Stimulated activated CD8-positive, alpha-beta memory T cell treated with anti-CD3 and anti-CD28 coated beads, Interleukin-12 subunit alpha, Interleukin-12 subunit beta, amount 100 ng/mL, for 24 hours (primary cell): ENCODE data around the gene GNAT2.
"Not testable (repeated sequence)": the region's sequence is repeated elsewhere in the genome, so short reads cannot be mapped to it uniquely, and the experiment has no call there.

Experiments
- DNase-seq: peaks from one replicate; pipeline ENCODE4 v3.0.0-alpha.2; 2020; ENCODE audit errors: extremely low read depth

The GNAT2 gene

DNA sequence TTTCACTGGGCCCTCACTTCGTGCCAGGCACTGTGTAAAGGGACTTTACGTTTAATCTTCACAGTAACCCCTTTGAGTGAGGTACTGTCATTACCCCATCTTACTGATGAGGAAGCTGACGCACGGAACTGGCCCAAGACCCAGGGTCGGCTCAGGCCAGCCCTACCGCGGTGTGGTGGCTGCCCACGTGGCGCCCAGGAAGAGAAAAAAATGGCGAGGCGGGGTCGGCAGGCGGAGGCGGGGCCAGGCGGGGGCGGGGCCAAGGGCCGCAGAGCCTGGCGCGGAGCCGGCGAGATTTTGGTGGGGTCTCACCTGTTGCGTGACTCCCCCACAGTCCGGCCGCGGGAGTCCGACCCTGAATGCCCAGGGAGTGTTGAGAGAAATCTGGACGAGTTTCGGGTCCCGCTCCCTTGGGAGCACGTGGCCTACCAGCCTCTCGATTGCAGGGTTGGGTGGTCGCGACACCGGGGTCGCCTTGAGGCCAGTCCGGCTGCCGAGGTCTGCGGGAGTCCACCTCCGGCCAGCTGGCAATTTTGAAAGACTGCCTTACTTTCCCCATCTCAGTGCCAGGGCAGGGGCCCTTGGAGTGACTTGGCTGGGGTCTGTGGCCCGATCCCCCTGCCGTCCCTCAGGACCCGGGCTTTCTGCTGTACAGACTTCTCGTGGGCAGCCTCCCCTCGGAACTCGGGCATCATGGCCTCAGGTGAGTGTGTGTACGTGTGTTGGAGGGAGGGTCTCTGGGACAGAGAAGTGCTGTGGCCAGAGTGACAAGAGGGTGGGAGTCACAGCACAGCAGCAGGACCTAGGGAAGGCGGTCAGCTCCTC is at the start of gene GNAT2, which contains the start of gene AMPD2:
Gene GNAT2, minus strand, starts transcription at position 41 of the 825 bp plus-strand sequence. CDS start 6,746 bp downstream, outside the sequence.
Gene AMPD2, plus strand, starts transcription at position 262 of the 825 bp plus-strand sequence. CDS start 1,339 bp downstream, outside the sequence.
- DNase-seq: peak; percentile 43

DNA sequence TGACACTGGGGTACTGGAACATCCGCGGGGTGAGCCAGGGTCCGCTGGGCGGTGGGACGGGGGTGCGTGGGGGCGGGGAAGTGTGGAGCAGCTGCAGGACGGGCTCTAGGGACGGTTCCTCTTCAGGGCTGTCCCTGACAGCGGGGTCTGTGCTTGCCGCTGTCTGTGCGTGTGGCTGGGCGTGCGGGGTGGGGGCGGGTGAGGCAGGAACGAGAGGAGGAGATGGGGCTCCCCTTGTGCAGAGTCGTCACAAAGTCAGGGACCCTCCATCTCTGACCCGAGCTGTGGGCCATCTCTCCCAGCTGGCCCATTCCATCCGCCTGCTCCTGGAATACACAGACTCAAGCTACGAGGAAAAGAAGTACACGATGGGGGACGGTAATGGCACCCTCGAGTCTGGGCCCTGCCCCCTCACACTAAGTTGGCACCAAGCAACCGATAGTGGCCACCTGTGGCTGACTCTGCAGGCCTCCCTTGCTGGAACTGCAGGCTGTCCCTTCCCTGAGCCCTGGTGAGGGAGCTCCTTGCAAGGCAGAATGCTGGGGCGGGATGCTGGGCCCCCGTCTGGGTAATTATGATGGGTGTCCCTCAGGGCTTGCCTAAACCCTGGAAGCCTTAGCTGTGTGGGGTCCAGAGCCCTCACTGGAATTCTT is 48.8 kb upstream of the GNAT2 start:
- DNase-seq: no peak

DNA sequence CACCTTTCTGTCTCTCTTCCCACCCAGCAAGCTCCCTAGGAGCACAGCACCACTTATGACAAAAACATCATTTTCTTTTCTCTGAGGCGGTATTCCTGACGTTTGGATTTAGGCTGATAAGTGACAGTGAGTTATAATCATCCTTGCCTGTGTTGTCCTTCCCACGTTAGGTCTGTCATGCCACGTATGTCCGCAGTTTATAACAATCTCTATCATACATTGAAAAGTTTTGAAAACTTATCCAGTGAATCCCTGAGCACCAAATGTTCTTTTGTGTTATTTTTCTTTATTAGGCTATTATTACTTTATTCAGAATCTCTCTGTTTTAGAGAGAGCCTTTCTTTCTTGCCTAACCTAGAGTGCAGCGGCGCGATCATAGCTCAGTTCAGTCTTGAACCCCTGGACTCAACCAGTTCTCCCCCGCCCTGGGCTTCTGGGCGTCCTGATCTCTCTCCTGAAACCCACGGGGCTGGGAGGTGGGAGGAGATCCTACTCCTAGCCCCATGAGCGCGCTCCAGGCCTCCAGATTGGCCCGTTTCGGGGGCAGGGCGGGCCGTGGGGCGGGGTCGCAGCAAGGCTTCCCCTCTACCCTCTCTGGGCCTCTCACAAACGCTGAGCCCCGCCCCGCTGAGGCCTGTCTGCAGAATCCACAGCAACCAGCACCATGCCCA is 48.2 kb upstream of the GNAT2 start, which contains the start of gene GSTM2:
Gene GSTM2, plus strand, starts transcription at position 606 of the 671 bp plus-strand sequence. Its CDS starts 59 bp downstream, at position 665.
- DNase-seq: peak; percentile 41

DNA sequence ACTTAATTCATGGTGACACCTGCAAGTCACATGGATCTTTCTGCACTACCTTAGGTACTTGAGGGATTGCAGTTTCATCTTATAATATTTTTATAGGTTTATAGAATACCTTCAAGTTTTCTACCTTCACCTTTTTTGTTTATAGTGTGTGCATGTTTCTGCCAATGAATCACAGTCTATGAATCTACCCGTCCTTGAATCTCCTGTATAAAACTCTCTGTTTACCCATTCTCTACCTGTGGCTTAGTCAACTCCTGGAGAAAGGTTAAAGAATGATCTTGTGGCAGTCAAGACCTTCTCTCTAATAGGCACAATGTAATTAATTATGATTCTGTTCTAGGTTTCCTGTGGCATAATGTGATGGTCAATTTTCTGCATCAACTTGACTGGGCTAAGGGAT is 45.3 kb upstream of the GNAT2 start:
- no peak for DNase-seq

DNA sequence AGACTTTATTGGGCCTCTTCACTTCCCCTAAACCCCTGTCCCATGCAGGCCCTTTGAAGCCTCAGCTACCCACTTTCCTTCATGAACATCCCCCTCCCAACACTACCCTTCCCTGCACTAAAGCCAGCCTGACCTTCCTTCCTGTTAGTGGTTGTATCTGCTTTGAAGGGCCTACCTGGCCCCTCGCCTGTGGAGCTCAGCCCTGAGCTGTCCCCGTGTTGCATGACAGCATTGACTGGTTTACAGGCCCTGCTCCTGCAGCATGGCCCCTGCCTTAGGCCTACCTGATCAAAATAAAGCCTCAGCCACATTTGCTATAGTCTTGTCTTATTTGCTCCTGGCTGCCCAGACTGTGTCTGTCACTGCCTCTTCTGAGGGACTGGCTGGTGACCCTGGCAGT is 42.0 kb upstream of the GNAT2 start:
- no peak for DNase-seq

DNA sequence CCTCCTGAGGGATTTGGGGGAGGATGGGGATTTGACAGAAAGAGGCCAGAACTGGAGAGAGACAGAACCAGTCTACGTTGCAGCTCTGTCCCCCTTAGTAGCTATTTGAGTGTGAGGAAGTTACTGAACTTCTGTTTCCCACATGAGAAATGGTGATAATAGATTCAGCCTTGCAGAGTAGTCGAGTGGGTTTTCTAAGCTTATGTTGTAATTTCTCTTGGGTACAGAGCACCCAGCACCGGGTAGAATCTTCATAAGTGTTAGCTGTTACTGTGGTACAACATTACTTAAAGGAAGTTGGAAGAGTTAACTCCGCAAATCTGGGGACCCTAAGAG is 41.2 kb upstream of the GNAT2 start:
- DNase-seq: not testable (repeated sequence)

DNA sequence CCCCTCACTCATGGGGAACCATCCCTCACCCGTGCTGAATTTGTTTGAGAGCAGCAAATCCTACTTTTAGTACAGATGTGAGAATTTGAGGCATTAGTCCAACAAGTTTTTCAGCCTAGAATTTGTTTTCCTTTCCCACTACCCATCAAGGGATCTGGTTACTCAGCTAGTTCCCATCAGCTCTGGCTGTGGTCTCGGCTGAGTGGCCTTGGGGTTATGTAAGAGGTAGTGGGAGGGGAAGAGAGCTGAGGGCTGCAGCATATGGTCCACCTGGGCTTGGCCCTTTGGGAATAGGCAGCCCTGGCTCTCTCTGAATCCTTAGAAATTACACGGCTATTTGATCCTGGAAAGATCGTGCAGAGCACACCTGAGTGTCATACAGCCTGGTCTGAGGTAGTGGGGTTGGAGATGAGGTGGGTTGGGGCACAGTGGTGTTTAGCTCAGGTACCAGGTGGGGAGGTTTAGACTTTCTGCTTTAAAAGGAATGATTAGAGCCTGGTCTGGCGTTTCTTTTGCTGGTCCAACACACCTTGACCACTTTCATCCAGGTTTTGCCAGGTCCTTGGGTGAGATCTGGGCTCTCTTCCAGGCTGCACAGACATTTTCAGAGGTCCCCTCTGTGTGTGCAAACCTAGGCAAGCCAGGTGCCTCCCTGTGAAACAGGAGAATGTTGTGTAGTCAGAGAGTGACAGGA is 40.7 kb upstream of the GNAT2 start:
- DNase-seq: no peak

DNA sequence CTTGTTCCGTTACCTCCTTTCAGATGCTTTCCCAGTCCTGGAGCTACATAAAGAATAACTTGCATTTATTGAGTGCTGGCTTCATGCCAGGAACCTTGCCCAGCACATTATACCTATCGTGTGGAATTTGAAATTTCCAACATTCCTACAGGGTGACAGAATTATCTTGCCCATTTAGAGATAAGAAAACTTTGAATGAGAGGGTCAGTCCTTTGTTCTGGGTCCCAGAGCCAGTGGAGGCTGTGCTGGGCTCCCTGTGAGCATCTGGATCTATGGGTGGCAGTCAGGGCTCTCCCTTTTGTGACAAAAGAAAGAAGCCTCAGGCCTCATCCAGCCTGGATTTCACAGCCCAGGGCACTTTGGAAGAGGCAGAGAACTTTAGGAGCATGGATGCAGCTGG is 39.7 kb upstream of the GNAT2 start:
- DNase-seq: no peak

DNA sequence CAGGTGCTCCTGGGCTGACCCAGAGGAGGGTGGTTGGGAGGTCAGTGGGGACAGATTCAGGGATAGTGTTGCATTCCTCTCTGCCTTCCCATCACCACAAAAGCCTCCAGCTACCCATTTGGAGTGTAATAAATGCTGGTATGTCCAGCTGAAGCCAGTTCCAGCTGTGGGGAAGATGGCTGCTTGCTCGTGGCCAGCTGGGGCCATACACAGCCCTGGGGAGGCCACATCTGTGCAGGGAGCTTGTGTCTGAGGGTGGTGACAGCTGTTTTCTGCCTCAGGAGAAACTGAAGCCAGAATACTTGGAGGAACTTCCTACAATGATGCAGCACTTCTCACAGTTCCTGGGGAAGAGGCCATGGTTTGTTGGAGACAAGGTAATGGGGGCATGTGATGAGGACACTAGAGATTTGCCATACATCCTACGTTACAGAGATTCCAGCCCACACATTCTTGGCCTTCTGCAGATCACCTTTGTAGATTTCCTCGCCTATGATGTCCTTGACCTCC is 39.2 kb upstream of the GNAT2 start:
- DNase-seq: no peak

DNA sequence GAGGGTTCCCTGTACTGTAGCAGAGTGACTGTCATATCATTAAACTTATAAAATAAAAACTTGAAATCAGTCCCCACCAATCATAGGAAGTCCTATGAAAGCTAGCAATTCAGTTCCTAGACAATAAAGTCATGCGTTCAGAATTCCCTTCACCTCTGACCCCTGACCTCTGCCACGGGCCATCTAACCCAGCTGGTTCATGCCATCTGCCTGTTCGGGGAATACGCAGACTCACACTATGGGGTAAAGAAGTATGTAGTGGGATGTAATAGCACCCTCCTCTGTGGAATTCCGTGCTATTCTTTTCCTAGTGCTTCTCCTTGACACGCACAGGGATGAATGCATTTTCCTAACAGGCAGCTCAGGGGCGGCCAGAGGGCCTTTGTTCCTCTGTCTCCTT is 38.6 kb upstream of the GNAT2 start:
- no peak for DNase-seq

DNA sequence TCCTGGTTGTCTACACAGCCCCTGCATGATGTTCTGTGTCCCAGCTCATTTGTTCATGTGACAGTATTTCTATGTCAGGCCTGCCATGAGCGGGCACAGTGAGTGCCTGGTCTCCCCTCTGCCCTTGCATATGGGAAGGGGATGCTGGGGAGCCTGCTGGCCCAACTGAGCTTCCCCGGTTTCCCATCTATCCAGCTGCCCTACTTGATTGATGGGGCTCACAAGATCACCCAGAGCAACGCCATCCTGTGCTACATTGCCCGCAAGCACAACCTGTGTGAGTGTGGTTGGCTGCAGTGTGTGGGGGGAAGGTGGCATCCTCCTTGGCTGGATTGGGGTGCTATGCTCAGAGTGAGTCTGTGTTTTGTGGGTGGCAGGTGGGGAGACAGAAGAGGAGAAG is 38.0 kb upstream of the GNAT2 start:
- no peak for DNase-seq

DNA sequence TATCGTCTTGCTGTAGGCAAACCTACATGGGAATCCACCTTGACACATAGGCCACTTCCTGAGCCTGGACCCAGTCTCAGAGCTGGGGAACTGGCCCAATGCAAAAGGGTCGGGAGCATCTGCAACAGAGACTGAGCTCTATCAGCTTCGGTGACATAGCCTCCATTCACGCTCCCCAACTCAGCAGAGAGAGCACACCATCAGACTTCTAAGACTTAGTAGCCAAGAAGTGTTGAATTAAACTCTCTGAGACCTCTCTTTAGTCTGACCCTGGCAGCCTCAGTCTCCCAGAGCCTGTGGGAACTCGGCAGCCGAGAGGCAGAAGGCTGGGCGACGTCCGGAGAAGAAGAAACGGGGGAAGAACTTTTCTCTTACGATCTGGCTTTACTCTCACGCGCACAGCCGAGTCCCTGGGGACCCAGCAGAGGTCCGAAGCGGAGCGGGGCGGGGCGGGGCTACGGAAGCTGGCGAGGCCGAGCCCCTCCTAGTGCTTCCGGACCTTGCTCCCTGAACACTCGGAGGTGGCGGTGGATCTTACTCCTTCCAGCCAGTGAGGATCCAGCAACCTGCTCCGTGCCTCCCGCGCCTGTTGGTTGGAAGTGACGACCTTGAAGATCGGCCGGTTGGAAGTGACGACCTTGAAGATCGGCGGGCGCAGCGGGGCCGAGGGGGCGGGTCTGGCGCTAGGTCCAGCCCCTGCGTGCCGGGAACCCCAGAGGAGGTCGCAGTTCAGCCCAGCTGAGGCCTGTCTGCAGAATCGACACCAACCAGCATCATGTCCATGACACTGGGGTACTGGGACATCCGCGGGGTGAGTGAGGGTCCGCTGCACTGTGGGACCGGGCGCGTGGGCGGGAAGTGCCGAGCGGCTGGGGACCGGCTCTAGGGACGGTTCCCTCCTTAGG is 36.5 kb upstream of the GNAT2 start, which contains the start of gene GSTM4:
Gene GSTM4, plus strand, starts transcription at position 485 of the 905 bp plus-strand sequence. Its CDS starts 291 bp downstream, at position 776.
- peak; percentile 59 for DNase-seq

DNA sequence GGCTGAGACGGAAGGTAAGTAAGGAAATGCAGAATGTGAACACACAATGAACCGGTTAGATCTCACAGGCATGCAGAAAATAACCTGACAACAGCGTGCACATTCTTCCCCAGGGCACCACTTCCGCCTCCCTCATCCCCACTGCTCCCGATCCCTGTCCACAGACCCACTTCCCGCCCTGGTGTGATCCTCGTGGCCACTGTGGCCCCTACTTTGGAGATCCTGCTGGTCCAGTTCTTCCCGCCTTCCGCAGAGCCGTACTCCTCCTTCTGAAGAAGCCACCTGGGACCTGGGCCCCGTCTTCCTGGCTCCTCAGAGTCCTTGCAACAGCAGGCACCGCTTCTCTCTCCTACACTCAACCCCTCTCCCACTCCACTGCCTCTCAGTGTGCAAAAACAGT is 35.1 kb upstream of the GNAT2 start:
- DNase-seq: no peak

DNA sequence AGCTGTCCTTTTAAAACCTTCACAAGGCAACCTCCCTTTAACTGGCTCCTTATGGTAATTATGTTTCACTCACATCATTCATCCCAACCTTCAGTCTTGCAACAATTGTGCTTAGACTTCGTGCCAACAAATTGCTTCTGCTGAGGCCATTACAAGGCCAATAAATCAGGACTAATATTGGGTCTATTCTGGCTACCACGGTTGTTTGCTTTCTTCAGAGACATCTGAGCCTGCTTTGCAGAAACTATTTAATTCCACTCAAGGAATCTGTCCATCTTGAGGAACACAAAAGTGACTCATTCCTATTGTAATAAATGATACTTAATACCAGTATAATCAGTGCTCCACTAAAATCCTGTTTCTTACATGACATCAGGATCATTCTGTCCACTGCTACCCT is 33.9 kb upstream of the GNAT2 start:
- no peak for DNase-seq

DNA sequence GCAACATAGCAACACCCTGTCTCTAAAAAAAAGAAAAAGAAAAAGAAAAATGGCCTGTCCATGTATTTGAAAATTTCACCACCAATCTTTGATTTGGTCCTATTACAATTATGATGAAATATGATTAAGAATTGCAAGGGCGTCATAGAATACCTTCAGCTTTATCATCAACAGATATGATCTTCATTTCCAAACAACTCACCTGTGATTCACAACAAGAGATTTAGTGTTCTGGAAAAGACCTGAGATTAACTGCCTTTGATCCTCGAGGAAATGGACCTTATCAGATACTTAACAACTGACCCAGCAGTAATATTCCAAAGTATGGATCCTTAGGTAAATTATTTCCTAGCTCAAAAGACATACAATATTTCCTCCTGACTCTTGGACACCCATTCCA is 33.0 kb upstream of the GNAT2 start:
- DNase-seq: no peak

DNA sequence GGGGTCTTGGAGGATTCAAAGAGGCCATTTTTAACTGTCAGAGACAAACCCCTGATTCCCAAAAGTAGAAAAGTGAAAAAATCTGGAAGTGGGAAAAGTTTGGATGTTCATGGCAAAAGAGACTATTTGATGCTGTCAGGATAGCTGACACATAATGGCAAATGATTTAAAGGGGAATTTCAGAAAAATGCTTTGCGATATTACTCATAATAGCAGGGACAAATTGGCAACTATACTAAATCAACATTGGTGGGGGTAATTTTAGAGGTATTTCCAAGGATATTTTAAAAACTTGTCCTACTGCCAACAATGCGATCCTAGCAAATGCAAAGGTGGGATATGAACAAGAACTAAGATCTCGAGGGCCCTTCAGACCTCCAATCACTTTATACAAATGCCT is 31.2 kb upstream of the GNAT2 start:
- DNase-seq: no peak

DNA sequence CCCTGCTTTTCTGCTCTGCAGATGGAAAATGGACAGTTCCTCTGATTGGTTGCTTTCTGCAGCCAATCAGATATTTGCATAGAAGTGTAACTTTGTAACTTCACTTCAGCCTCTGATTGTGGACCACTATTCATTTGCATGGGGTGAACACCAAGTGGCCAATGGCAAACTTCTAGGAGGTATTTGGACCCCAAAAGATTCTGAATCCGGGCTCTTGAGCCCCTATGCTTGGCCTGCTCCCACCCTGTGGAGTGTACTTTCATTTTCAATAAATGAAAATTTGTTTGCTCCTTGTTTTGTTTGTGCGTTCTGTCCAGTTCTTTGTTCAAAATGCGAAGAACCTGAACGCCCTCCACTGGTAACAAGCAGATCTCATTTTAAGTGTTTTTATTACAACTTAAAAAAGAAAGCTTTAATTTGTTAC is 30.1 kb upstream of the GNAT2 start:
- no peak for DNase-seq

DNA sequence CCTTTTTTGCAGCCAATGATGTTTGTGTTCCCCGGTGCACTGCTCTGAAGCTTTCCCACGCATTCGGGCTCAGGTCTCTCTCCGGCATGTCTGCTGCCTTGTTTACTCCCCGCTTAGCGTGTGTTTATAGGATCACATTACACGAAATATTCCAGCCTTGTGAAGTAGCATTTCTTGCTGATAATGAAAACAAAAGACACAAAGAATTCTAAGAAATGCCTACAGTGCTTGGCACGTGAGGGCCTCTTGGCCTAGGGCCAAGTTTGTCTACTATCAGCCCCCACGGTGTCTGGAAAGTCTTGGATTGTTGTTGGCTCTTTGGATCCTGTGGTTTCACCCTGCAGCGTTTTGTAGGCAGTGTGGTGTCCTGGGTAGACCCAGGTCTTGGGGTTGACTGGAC is 25.3 kb upstream of the GNAT2 start:
- DNase-seq: no peak

DNA sequence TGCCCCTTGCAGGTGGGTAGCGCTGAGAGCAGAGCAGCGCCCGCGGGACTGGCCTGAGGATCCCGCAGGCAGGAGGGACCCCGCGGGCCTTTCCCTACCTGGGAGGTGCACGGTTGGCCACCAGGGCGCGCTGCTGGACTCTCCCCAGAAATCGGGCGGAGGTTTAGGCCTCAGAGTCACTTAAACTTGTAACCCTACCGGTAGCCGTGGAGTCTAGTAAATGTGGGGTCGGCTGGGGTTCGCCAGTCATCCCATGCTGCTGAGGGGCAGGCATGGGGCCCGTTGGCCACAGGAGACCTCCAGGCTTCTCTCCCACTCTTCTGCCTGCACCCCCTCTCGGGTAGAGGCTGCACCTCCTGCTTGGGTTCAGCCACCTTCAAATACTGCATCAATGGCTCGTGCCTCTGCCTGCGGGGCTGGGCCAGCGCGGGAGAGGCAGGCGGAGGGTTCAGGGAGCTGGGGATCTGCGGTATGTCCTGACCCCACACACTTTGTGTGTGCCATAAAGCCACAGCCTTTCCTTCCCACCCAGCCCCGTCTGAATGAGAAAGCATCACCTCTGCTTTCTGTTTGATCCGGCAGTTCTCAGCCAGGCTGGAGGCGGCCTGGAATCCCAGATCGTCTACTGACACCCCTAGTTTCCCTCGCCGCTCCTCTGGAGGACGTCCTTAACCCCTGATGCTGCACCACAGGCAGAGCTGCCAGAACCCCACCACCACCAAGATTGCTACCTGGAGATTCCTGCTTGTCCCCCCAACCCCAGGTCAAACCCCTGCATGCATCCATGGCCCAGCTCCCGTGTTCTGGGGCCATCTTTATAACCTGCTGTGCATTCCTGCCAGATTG is 24.2 kb upstream of the GNAT2 start:
- DNase-seq: peak; percentile 67

DNA sequence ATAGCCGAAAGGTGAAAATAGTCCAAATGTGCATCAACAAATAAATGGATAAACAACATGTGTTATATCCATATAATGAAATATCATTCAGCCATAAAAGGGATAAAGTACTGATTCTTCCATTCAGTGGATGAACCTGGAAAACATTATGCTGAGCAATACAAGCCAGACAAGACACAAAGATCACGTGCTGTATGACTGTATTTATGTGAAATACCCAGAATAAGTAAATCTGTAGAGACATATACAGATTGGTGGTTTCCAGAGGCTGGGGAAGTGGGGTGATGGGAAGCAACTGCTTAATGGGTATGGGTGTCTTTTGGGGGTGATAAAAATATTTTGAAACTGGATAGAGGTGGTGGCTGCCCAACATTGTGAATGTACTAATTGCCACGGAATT is 23.2 kb upstream of the GNAT2 start:
- DNase-seq: no peak
